DMS 273 (cell line): Measurements from ENCODE around the gene MIEN1.
"Not testable (repeated sequence)": the region's sequence is repeated elsewhere in the genome, so short reads cannot be mapped to it uniquely, and the experiment has no call there.

Experiments
- DNase-seq: peaks from one replicate; lab custom pipeline; 2025; ENCODE audit not compliant: unreplicated experiment; lab: John Stamatoyannopoulos, UW

Gene MIEN1

DNA sequence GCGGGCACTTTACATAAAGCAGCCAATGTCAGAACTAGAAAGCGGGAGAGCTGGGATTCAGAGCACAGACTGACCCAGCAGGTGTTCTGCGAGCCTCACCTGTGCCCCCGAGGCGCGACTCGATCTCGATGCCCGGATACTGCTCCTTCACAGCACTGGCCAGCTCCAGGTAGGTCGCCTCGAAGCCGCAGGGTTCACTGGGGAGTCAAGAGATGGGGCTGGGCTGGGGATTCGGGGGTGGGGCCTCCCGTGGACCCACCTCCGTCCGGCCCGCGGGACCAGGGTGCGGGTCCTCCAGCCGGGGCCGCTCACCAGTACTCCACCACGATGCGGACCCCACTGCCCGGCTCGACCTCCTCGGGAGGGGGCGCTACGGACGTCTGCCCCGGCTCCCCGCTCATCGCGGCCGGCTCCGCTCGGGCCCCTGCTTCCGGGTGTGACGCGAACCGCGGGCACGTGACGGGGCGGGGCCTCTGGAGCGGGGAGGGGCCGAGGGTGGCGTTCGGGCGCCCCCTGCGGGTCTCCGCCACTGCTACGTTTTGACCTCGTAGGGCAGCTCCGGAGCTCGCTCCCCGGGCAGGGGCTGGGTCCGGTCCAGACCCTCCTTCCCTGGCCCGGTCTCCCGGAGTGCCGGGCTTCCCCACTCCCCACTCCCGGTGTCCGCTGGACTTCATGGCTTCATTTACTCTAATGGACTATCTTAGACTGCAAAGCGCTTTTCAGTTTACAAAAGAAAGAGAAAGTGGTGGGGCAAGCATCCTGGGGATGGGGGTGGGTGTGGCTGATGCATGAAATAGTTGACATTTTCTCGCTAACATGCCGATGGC is at the start of gene MIEN1:
Gene MIEN1, minus strand, starts transcription at position 438 of the 827 bp plus-strand sequence. Its CDS starts 37 bp downstream, at position 401.
- DNase-seq, result peak; percentile 94

GRCh38 chr17:39777534-39778365 is 47.4 kb upstream of the MIEN1 start:
- DNase-seq, result no peak

- no peak for DNase-seq
Observed at GRCh38 chr17:39776252-39776651, 45.9 kb upstream of the MIEN1 start.

- no peak for DNase-seq
Observed at GRCh38 chr17:39775031-39775430, 44.7 kb upstream of the MIEN1 start.

GRCh38 chr17:39774047-39774446 is 43.7 kb upstream of the MIEN1 start:
- no peak for DNase-seq

DNA sequence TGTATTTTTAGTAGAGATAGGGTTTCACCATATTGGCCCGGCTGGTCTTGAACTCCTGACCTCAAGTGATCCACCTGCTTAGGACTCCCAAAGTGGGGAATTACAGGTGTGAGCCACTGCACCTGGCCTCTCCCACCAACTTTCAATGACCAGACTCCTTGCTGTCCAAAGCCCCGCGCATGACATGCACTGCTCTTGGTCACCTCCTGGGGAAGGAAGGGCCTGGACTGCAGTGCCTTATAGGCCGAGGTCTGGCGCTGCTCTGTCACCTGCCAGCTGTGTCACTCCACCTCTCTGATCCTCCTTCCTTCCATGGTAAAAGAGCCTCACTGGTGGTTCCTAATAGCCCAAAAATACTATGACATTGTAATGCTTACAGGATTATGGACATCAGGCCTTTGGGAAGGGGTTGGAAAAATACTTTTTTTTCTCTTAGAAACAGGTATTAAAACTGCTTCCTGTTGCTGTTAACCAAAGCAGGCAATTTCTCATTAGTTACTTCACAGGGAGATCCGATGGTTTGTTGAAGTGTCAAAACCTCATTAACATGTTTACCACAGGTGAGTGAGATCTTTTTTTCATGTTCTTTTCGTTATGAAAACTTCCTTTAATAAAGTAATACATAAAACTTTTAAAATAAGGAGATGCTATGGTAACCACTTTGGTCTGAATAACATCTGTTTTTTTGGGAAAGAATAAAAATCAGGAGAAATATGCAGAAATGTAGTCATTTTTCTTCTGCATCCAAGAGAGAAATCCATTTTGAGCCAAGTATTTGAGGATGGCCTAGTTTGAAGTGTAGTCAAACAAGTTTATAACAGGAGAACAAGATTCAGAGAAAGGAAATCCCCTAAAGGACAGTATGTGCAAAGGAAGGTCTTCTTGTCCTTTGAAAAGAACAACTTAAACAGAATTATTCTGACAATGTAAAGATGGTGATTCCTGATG is 42.9 kb upstream of the MIEN1 start:
- DNase-seq, result no peak

- no peak for DNase-seq
Observed at GRCh38 chr17:39772415-39772814, 42.1 kb upstream of the MIEN1 start.

DNA sequence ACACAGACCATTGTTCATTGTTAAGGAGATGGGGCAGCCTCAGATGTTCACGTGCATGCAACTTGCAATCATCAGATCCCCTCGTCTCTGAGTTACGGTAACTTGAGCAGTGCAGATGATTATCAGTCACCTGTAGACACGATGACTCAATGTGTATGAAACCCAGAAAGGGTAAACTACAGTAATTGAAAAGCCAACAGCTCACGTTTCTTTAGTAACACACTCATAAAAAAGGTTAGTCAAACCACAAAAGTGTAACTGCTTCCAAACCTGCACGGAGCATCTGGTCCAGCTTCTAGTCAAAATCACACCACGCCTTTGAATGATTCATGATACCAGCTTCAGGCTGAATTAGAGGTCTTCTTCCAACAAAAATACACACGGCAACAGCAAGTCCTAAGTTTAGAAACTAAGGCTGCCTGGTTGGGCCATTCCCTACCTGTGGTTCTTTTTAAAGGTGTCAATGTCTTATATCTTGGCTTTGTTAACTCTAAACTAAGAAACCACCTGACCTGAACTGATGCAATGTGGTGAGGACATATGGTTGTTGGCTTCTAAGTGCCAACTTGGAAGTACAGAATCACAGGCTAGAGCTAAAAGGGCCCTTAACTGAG is 39.7 kb upstream of the MIEN1 start:
- DNase-seq, result peak; percentile 73

GRCh38 chr17:39767147-39767546 is 36.8 kb upstream of the MIEN1 start:
- DNase-seq, result no peak

DNA sequence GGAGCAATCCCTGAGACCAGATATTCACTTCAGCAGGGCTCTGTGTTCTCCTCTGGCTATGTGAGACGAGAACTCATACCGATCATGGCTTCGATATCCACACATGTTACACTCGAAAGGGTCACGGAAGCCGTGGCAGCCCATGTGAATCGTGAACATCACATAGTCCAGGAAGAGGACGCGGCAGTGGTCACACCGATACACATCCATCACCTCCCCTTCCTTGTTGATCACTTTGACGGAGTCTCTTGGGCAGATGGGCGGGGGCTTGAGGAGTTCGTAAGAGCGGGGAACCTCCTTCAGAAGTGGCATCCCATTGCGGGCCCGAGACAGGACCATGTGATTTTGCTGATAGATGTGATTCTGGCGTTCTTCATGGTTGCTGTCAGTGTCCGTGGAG is 35.4 kb upstream of the MIEN1 start:
- DNase-seq, result no peak

DNA sequence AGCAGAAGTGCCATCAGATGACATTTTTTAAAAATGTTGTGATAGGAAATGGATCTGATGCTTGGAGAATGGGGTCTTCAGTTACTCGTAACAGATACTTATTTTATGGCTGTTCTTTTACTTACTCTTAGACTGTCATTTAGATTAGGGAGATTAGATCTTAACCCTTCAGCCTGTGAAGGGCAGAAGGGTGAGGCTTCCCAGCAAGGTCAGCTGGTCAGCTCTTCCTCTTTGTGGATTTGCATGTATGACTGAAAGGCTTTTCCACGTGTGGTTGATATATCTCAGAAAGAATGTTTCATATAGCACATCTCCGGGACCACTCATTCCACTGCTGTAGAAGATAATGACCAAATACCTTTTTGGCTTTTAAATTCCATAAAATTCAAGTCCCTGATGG is 34.8 kb upstream of the MIEN1 start:
- no peak for DNase-seq

DNA sequence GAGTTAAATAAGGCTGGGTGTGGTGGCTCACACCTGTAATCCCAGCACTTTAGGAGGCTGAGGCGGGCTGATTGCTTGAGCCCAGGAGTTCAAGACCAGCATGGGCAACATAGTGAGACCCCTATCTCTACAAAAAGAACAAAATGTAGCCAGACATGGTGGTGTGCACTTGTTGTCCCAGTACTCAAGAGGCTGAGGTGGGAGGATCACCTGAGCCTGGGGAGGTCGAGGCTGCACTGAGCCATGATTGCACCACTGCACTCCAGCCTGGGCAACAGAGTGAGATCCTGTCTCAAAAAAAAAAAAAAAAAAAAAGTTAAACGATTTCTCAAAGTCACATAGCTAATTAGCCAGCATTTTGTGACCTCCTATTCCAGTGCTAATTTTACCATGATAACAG is 33.8 kb upstream of the MIEN1 start:
- DNase-seq, result not testable (repeated sequence)

DNA sequence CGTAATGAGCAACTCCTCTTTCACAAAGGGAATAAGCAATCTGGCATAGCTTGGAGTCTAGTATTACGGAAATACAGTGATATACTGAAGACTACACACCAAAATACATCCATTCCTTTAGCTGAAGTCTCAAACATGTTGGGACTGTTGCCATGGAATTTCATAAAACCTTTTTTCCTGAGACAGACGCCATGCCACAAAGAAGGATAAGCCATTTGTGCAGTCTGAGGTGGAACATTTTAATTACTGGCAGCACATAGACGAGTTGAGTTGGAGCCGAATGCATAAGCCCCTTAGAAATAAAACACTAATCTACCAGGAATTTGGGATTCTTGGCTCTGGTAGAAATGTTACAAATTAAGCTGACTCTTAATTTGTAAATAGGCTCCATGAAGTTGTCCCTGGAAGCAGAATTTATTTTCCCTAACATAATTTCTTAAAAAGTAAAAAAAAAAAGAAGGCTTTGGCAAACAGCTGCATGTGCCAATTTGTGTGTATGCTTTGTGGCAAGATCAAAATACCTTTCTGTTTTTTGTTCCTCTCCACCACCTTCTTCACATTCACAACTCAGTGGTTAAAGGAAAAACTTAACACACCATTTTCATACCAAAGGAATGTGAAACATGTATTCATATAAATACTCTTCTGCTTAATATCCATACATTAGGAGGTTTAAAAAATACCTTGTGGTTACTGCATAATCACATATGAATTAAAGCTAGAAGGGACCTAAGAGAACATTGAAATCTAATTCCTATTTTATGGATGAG is 32.9 kb upstream of the MIEN1 start:
- DNase-seq, result no peak

DNA sequence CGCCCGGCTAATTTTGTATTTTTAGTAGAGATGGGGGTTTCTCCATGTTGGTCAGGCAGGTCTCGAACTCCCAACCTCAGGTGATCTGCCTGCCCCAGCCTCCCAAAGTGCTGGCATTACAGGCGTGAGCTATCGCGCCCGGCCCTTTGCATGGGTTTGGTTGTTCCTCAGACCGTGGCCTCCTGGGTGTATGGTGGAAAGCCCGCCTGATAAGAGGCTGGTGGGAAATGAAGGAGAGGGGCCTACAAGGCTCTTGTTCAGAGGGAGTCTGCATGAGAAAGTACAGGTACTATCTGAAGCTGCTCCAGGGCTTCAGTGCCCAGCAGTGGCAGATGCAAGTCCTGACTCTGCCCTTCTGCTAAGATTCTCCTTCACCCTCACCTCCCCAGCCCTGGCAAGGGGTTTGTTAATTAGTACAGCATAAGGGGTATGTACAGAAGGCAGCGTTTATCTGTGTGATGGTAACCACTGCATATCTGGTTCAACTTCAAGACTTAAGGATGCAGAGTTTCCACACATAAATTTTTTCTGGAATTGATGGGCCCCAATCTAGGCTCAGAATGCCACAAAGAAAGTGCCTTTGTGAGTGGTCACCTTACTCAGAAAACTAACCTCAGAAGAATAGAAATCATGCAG is 31.6 kb upstream of the MIEN1 start:
- no peak for DNase-seq

GRCh38 chr17:39759204-39759603 is 28.9 kb upstream of the MIEN1 start:
- DNase-seq, result no peak

GRCh38 chr17:39757931-39758873 is 27.9 kb upstream of the MIEN1 start:
- DNase-seq, result no peak

DNA sequence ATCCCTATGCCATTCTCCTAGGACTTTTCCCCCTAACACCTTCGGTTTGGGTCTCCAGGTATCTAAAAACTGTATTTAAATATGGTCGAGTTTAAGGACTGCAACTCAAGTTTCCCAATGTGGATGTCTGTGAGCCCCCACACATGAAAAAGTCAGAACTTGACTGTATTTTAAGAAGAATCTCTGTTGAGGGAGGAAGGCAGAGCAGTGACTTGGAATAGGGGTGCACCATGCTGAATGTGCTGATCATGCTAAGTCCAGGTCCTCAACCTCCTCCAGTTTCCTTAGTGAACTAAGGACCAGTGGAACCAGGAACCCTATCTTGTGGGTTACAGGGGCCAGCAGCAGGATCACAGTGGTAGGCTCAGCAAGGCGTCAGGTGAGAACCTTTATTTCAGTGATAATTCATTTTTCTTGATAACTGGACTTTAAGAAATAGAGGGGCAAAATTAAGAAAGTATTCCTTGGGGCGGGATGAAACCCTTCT is 26.9 kb upstream of the MIEN1 start:
- DNase-seq, result no peak
